T-helper 1 cell treated with Interleukin-12 subunit alpha and Interleukin-12 subunit beta and Interleukin-4 antibody, amounts not matched to agents 30 μg/mL and 1 μg/mL, for 36 hours (primary cell): Measurements from ENCODE around the gene MMD2.

Experiments used
- H3K27ac Mint-ChIP-seq: one replicate; pipeline ENCODE4 v1.8.0; 2021; ENCODE audit warnings: mild to moderate bottlenecking, mixed read lengths
- H3K27me3 Mint-ChIP-seq: one replicate; pipeline ENCODE4 v1.8.0; 2021; ENCODE audit warnings: low read depth, mixed read lengths
- H3K36me3 Mint-ChIP-seq: one replicate; pipeline ENCODE4 v1.8.0; 2021; ENCODE audit warnings: low read depth, mixed read lengths
- H3K4me1 Mint-ChIP-seq: one replicate; pipeline ENCODE4 v1.8.0; 2021; ENCODE audit warnings: low read depth, mixed read lengths
- H3K4me3 Mint-ChIP-seq: one replicate; pipeline ENCODE4 v1.8.0; 2021; ENCODE audit warnings: mild to moderate bottlenecking, moderate library complexity, mixed read lengths
- H3K9me3 Mint-ChIP-seq: one replicate; pipeline ENCODE4 v1.8.0; 2021; ENCODE audit warnings: mixed read lengths

The MMD2 gene

DNA sequence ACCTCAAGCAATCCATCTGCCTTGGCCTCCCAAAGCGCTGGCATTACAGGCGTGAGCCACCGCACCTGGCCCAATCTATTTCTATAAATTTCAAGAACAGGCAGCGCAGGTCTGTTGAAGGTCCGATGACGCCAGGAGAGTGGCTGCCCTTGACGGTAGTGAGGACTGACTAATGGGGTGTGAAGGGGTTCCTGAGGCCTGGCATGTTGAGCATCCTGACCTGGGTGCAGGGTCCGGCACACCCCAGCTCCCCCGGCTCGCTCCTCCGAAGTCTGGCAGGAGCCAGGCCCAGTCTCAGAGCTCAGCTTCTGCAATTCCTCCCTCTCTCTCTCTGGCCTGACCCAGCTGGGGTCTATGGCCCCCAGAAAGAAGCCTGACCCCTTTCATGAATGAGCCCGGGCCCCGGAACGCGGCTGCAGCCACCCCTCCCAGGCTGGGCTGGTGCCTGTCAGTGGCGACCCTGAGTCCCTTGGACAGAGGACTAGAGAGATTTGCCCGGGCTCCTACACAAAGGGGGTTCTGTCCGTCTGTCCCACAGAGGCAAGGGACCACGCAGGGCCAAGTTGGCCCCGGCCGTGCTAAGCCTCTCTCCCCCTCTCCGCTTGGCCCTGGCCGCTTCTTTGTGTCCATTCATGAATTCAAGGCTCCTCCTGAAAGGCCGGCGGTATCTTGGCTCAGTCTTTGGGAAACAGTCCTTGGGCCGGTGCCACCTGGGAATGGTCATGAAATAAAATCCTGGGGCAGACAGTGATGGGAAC, 18.8 kb downstream of the MMD2 start:
- no peak overlapping the region for H3K4me3 Mint-ChIP-seq
- H3K27me3 Mint-ChIP-seq: no peaks in the 10 kb centered on the region
- H3K36me3 Mint-ChIP-seq: no peaks in the 10 kb centered on the region
- no peaks in the 10 kb centered on the region for H3K9me3 Mint-ChIP-seq
- no peak overlapping the region for H3K27ac Mint-ChIP-seq
- no peaks in the 10 kb centered on the region for H3K4me1 Mint-ChIP-seq

DNA sequence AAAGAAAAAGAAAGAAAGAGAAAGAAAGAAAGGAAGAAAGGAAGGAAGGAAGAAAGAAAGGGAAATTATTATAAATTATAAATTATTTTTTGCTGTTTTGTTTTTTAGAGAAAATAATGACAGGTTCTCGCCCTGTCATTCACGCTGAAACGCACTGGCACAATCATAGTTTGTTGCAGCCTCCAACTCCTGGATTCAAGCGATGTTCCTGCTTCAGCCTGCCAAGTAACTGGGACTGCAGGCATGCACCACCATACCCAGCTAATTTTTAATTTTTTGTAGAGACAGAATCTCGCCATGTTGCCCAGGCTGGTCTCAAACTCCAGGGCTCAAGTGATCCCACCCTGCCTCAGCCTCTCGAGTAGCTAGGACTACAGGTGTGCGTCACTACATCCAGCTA, 21.6 kb downstream of the MMD2 start:
- H3K27me3 Mint-ChIP-seq: no peaks in the 10 kb centered on the region
- H3K36me3 Mint-ChIP-seq: no peaks in the 10 kb centered on the region
- no peak overlapping the region for H3K4me3 Mint-ChIP-seq
- H3K9me3 Mint-ChIP-seq: no peaks in the 10 kb centered on the region
- H3K27ac Mint-ChIP-seq: no peak overlapping the region
- H3K4me1 Mint-ChIP-seq: no peaks in the 10 kb centered on the region

GRCh38 chr7:4934419-4935025, 24.5 kb downstream of the MMD2 start:
- Mint-ChIP-seq H3K36me3 (no peaks in the 10 kb centered on the region), H3K4me1 (no peaks in the 10 kb centered on the region), H3K4me3 (no peak overlapping the region), H3K27ac (no peak overlapping the region), H3K9me3 (no peaks in the 10 kb centered on the region), H3K27me3 (no peaks in the 10 kb centered on the region)

GRCh38 chr7:4931943-4932342, 27.0 kb downstream of the MMD2 start:
- no peaks in the 10 kb centered on the region for H3K36me3 Mint-ChIP-seq
- H3K4me3 Mint-ChIP-seq: no peak overlapping the region
- H3K4me1 Mint-ChIP-seq: no peaks in the 10 kb centered on the region
- no peak overlapping the region for H3K27ac Mint-ChIP-seq
- no peaks in the 10 kb centered on the region for H3K9me3 Mint-ChIP-seq
- no peaks in the 10 kb centered on the region for H3K27me3 Mint-ChIP-seq

- no peaks in the 10 kb centered on the region for H3K9me3 Mint-ChIP-seq
- H3K36me3 Mint-ChIP-seq: no peaks in the 10 kb centered on the region
- no peaks in the 10 kb centered on the region for H3K27me3 Mint-ChIP-seq
- H3K27ac Mint-ChIP-seq: no peak overlapping the region
- H3K4me3 Mint-ChIP-seq: no peak overlapping the region
- no peaks in the 10 kb centered on the region for H3K4me1 Mint-ChIP-seq
These were observed 30.0 kb downstream of the MMD2 start for GRCh38 chr7:4929005-4929404.

- Mint-ChIP-seq H3K4me3 (no peak overlapping the region), H3K9me3 (no peaks in the 10 kb centered on the region), H3K4me1 (no peaks in the 10 kb centered on the region), H3K27ac (no peak overlapping the region), H3K36me3 (no peaks in the 10 kb centered on the region), H3K27me3 (no peaks in the 10 kb centered on the region)
These were observed 30.5 kb downstream of the MMD2 start for GRCh38 chr7:4928445-4928844.

DNA sequence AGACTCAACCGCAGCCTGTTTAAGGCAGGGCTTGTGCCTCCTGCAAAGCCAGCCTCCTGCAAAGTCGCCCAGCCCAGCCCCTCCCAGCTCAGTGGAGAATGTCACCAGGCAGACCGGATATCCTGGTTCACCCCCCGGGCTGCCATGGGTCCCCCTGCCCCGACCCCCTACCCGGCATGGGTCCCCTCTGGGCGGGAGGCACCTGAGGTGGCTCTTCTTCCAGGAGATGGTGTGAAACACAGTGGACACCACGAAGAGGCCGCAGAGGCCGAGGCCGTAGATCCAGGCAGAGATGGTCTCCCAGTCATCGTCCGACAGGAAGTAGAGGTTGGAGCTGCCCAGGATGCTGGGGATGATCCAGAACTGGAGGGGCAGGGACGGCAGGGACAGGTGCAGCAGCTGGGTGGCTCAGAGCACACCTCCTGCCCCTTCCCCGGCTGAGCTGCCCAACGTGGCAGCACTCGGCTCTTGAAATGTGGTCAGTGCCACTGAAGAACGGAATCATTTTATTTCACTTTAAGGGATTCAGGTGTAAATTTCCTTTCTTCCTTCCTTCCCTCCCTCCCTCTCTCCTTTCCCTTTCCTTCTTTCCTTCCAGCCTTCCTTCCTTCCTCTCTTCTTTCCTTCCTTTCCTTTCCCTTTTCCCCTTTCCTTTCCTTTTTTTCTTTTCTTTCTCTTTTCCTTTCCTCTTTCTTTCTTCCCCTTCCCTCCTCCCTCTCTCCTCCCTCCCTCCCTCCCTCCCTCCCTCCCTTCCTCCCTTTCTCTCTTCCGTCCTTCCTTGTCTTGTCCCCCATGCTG, 38.8 kb downstream of the MMD2 start:
- Mint-ChIP-seq H3K27me3 (no peaks in the 10 kb centered on the region), H3K4me1 (no peaks in the 10 kb centered on the region), H3K9me3 (no peaks in the 10 kb centered on the region), H3K4me3 (no peak overlapping the region), H3K27ac (no peak overlapping the region), H3K36me3 (no peaks in the 10 kb centered on the region)

DNA sequence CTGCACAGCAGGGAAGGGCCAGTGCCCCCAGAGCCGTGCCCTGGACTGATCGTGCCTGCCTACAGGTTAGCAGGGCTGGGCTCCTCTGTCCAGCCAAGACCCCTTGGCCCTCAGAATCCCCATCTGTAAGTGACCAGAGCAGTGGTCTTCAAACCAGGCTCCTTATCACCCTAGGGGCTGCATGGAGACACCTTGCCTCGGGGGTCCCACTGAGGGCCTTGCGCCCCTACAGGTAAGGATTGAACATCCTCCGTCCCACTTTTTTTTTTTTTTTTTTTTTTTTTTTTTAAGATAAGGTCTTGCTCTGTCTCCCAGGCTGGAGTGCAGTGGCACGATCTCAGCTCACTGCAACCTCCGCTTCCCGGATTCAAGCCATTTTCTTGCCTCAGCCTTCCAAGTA, 42.9 kb downstream of the MMD2 start:
- no peaks in the 10 kb centered on the region for H3K36me3 Mint-ChIP-seq
- no peaks in the 10 kb centered on the region for H3K9me3 Mint-ChIP-seq
- H3K27ac Mint-ChIP-seq: no peak overlapping the region
- H3K4me3 Mint-ChIP-seq: no peak overlapping the region
- no peaks in the 10 kb centered on the region for H3K27me3 Mint-ChIP-seq
- no peaks in the 10 kb centered on the region for H3K4me1 Mint-ChIP-seq

GRCh38 chr7:4911111-4911828, 47.7 kb downstream of the MMD2 start:
- Mint-ChIP-seq H3K9me3 (no peaks in the 10 kb centered on the region), H3K27ac (no peak overlapping the region), H3K4me1 (no peaks in the 10 kb centered on the region), H3K27me3 (no peaks in the 10 kb centered on the region), H3K4me3 (no peak overlapping the region), H3K36me3 (no peaks in the 10 kb centered on the region)

- Mint-ChIP-seq H3K4me1 (no peaks in the 10 kb centered on the region), H3K27ac (no peak overlapping the region), H3K9me3 (no peaks in the 10 kb centered on the region), H3K27me3 (no peaks in the 10 kb centered on the region), H3K36me3 (no peaks in the 10 kb centered on the region), H3K4me3 (no peak overlapping the region)
These were observed 52.3 kb downstream of the MMD2 start for GRCh38 chr7:4906682-4907081.

DNA sequence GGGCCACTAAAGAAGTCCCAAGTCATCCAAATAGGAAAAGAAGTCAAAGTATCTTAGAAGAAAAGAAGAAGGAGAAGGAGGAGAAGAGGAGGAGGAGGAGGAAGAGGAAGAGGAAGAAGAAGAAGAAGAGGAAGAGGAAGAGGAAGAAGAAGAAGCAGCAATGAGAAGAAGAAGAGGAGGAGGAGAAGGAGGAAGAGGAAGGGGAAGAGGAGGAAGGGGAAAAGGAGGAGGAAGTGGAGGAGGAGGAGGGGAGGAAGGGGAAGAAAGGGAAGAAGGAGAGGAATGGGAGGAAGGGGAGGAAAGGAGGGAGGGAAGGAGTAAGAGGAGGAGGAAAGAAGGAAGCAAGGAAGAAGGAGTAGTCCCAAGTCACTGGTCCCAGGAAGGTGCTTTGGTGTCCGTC, 53.8 kb downstream of the MMD2 start:
- Mint-ChIP-seq H3K27me3 (no peaks in the 10 kb centered on the region), H3K4me3 (no peak overlapping the region), H3K27ac (no peak overlapping the region), H3K9me3 (no peaks in the 10 kb centered on the region), H3K4me1 (no peaks in the 10 kb centered on the region), H3K36me3 (no peaks in the 10 kb centered on the region)

- Mint-ChIP-seq H3K9me3 (no peaks in the 10 kb centered on the region), H3K27ac (no peak overlapping the region), H3K36me3 (no peaks in the 10 kb centered on the region), H3K4me3 (no peak overlapping the region), H3K27me3 (no peaks in the 10 kb centered on the region), H3K4me1 (no peaks in the 10 kb centered on the region)
These were observed 54.6 kb downstream of the MMD2 start for GRCh38 chr7:4904346-4904745.

- Mint-ChIP-seq H3K27me3 (no peaks in the 10 kb centered on the region), H3K9me3 (peaks cover 5% of the 10 kb centered on the region), H3K36me3 (no peaks in the 10 kb centered on the region), H3K4me1 (no peaks in the 10 kb centered on the region), H3K4me3 (no peak overlapping the region), H3K27ac (no peak overlapping the region)
These were observed 63.2 kb downstream of the MMD2 start for GRCh38 chr7:4895766-4896165.

- no peak overlapping the region for H3K4me3 Mint-ChIP-seq
- no peaks in the 10 kb centered on the region for H3K4me1 Mint-ChIP-seq
- no peaks in the 10 kb centered on the region for H3K36me3 Mint-ChIP-seq
- no peaks in the 10 kb centered on the region for H3K27me3 Mint-ChIP-seq
- no peak overlapping the region for H3K27ac Mint-ChIP-seq
- H3K9me3 Mint-ChIP-seq: peaks cover 5% of the 10 kb centered on the region
These were observed 64.5 kb downstream of the MMD2 start for GRCh38 chr7:4894482-4894881.
